GM21786 (cell line): ENCODE measurements around the gene HSFX3.

Source experiments
- ATAC-seq: cut with Tn5 transposase; IDR thresholded peaks from one replicate; pipeline ENCODE4 v1.9.1; 2021; ENCODE audit not compliant: unreplicated experiment

The HSFX3 gene

DNA sequence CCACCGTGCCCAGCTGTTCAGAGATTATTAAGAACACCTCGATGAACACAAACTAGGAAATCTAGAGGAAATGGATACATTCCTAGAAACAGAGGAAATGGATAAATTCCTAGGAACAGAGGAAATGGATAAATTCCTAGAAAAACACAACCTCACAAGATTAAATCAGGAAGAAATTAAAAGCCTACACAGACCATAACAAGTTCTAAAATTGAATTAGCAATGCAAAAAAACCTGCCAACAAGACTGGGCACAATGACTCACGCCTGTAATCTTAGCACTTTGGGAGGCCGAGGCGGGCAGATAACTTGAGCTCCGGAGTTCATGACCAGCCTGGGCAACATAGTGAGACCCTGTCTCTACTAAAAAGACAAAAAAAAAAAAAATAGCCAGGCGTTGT lies 31.5 kb downstream of the HSFX3 start:
- no peak for ATAC-seq

DNA sequence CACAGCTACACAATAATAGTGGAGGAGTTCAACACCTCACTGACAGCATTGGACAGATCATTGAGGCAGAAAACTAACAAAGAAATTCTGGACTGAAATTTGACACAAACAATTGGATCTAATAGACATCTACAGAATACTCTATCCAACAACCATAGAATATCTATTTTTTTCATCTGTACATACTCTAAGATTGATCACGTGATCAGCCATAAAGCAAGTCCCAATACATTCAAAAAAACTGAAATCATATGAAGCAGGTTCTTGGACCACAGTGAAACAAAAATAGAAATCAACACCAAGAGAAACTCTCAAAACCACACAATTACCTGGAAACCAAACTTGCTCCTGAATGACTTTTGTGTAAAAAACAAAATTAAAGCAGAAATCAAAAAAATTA lies 32.4 kb downstream of the HSFX3 start:
- no peak for ATAC-seq

DNA sequence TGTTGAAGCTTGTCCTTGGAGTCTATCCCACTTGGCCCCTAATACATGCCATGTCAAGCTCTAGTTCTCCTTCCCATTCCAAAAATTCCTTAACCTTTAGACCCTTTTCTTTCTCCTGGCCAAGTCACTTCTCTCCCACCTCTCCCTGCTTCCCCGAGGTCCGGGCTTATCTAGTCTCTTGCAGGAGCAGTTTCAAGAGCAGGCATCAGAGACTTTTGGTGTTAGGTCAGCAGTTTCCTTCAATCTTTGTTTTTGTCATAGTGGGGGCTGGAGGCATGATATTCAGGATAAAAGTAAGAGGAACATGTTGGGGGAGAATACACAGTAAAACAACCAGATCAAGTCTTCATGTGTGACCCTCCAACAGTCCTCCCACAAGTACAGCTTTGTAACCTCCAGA lies 33.1 kb downstream of the HSFX3 start:
- ATAC-seq = no peak

DNA sequence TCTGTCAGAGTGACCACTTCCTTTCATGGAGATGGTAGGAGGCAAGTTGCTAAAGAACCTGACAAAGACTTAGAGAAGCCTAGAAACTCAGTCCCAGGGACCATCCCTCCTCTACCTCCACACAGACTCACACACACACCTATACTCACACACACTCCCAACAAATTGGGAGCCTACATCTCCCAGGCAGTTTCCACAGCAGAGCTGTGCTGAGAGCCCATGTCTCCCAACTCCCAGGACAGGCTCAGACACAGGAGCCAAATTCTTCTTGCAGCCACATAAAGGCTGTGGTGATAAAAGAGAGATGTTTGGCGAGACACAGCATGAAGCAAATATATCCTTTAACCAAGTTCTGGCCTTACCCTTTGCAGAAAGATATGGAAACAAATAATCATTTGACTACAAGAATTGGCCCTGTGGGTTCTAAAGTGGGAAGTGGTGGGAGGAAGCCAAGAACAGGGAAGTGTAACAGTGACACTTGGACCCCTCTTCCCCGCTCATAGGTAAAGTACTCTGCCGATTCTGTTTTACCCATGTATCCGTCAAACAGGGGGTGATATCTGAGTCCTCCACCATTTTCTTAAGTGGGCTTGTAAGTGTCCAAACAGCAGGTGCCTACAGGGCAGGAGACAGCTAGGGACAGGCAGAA lies 33.6 kb downstream of the HSFX3 start:
- ATAC-seq = no peak

DNA sequence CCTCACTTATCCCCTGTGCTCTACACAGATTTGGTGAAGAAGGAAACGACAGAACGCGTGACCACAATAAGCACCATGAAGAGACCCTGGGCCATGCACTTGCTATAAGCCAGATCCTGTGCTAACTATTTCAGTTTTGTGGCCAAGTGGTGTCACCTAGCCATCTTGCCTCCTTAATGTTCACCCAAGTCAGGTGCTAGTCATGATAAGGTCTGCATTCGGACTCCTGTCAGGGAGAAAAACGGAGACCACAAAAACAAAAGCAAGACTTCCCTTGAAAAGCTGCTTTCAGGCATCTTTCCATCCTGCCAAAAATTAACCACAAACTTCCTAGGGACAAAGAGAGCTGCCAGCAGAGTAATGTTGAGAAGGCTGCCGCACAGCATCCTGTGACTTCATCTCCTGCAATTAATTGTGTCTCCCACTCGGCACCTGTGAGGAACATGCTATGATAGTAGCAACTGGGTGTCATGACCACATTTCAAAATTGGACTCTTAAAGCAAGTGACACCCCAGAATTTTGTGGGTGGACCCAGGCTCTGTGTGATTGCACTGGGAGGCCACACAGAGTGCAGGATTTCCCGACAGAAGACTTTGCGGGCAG lies 35.8 kb downstream of the HSFX3 start:
- ATAC-seq = no peak

DNA sequence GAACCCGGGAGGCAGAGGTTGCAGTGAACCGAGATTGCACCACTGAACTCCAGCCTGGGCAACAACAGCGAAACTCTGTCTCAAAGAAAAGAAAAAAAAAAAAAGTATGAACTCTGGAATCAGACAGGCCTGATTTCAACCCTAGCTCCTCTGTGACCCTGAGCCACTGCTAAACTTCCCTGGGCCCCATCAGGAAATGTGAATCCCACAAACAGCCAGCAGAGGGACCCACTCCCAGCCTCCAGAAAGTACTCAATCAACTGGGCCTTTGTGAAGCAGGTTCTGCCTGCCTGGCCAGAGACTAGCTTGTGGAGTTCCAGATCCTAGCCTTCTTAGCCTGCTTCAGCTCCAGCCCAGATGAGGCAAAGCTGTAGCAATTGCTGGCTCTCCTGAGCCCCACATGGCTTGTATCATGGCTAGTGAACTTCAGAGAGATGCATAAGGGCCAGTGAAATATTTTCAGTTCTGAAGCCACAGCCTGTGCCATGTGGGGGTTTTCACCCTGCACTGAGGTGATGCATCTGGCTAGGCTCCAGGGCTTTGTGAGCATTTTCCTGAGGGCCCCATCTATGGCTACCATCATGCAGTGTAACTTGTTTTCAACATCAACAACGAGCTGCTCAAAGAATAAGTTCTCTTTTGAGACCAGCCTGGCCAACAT lies 37.4 kb downstream of the HSFX3 start:
- peak; percentile 75 for ATAC-seq

DNA sequence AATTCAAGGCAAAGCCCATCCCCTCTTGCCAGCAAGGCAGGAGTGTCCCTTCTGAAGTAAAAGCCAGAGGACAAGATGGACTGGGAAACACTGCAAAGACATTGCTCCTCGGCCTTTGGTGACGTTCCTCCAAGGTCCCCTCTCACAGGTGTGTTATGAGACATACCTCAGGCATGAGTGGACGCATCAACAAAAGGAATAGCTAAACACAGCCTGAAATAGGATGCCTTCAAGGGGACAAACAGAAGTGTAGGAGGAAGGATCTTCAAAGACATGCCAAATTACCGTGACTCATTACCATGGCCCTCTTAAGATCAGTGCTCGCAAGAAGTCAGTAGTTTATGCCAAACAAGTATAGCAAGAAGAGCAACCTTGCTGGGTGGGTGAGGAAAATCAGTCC lies 38.6 kb downstream of the HSFX3 start:
- ATAC-seq = no peak

DNA sequence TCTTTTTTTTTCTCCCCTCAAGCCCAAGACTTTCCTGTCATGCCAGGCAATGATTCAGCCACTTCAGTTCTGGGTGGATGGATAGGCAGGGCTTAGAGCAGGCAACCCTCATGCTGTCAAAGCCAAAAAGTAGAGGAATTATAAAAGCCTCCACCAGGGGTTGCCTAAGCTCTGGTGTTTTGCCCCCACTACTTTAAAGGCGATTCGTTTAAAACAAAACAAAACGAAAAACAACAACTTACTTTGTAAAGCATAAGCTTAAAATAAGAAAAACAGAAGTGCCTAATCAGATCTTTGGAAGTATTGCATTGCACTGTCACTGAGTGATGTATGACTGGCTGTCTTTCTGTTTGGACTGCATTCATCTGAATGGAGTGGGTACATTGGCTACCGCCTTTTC lies 39.3 kb downstream of the HSFX3 start:
- ATAC-seq = no peak

DNA sequence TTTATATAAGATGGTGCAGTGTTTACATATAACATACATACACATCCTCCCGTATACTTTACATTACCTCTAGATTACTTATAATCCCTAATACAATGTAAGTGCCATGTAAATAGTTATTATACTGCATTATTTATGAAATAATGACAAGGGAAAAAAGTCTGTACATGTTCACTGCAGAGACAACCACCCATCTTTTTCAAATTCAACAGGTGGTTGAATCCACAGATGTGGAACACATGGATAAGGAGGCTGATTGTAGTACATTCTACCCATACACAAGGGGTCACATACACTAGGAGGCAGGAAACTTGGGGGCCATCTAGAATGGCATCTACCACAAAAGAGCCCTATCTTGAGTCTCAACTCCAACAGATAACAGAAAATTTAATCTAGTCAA lies 41.3 kb downstream of the HSFX3 start:
- ATAC-seq = no peak

DNA sequence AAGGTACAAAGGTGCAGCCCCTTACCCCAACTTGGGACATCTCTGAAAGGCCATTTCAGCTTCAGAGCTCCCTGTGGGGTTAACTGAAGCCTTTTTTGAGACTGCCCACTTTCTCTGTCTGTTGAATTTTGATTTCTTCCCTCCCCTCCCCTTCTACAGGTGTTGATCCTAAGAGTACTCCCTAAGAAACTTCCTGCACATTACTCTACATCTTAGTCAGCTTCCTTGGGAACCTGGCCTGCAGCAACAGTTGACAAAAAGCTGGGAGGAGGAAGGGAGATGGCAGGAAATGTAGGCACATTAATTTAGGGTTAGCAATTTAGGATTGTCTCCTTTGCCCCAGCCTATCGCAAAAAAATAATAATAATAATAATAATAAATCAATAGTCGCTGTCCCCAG lies 43.4 kb downstream of the HSFX3 start:
- no peak for ATAC-seq

DNA sequence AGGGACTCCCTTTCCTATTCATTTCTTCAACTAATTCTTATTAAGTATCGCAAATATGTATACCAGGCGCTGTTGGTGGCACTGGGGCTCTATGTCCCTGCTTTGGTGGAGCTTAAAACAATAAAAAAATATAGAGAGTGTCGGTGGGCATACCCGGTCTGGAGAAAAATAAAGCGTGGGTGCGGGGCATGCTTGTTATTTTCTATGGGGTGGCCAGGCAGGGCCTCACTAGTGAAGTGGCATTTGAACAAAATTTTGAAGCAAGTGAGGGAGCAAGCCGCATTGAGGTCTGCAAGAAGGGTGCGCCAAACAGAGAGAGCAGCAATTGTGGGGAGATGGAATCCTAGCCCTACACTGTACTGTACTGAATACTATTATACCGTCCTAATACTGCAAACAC lies 44.1 kb downstream of the HSFX3 start:
- ATAC-seq = no peak

DNA sequence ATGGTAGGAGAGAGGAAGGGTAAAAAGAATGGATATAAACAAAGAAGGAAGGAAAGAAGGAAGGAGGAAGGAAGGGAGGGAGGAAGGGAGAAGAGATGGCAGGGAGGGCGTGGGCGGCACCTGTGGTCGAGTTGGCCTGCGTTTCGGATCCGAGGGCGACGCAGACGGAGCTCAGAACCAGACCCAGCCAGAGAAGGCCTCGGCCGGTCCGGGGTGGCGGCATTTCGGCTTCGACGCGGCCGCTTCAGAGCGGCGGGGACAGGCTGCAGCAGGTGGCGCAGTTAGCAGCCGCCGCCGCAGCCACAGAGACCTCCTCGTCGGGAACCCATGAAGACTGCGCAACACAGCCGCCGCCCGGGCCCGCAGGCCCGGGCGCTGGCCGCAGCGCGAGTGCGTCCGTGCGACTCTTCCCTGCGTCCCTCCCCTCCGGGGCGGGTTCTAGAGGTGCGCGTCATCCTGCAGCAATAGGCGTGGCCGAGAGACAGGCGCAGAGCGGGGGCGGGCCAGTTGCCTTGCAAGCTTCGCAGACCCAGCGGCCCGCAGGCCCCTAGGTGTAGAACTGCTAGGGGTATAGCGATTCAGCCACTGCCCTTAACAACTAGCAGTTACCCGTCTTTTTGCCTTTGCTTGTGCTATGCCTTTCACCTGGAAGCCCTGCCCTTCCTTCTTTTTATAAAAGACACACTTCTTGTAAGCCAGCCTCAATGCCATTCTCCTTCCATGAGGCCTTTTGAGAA lies 44.6 kb downstream of the HSFX3 start, which contains the start of gene IDS:
Gene IDS (minus strand): TSS at position 392 of the 737 bp plus-strand sequence. CDS start 169 bp downstream, at position 223.
- peak; percentile 67 for ATAC-seq

DNA sequence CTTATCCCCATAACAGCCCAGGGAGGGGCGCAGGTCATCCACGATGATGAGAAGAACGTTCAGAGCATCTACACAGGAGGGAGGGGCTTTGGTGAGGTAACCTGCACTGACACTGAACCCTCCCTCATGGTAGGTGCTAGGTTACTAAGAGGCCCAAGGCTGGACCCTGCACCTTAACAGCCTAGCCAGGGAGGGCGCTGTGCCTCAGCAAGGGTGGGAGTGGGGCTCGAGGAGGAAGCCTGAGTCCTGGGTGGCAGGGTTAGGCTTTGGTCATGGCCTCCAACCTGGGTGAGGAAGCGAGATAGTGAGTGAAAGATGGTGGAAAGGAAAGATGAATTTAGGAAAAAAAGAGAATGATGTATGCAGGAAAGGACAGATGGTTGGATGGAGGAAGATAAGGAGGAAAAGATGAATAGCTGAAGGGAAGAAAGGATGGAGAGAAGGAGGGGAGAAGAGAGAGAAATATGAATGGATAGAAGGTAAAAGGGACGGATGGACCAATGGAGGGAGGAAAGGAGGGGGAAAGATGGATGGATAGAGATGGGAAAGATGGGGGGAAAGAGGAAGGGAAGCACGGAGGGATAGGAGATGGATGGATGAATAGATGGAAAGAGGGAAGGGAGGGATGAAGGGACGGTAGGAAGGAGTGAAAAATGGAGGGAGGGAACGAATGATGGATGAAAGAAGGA lies 45.4 kb downstream of the HSFX3 start:
- peak; percentile 46 for ATAC-seq

DNA sequence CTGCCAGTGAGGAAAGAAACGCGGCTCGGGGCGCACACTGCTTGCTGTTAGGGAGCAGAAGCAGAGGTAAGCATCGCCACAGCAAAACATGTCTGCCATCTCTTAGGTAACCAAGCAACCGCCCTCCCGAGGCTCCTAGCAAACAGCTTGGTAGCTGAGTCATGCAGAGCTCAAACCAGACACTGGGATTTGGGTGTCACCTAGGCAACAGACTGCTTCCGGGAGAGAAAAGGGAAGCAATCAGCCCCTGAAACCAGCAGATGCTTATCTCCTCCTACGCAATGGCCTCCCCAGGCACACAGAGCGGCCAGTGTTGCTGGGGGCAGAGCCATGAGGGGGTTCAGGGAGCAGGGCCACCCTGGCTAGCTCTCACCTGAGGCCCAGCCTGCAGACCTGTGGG lies 46.3 kb downstream of the HSFX3 start:
- ATAC-seq = peak; percentile 59

DNA sequence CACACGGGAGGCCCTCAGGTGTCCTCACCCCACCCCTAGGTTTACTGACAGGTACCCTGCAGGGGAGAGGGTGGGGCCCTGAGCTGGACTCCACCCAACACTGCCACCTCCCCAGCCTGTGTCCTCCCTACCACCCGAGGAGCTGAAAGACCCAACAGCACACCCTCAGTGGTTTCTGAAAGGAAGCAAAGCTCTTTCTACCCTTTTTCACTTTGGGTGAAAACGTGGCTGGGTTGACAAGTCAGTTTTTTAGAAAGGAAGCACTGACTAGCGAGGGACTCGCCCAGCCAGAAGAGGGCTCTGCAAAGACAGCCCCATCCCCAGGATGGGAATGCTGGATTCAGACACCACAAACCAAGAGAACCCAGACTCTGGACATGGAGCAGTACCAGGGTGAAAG lies 46.8 kb downstream of the HSFX3 start:
- peak; percentile 16 for ATAC-seq

DNA sequence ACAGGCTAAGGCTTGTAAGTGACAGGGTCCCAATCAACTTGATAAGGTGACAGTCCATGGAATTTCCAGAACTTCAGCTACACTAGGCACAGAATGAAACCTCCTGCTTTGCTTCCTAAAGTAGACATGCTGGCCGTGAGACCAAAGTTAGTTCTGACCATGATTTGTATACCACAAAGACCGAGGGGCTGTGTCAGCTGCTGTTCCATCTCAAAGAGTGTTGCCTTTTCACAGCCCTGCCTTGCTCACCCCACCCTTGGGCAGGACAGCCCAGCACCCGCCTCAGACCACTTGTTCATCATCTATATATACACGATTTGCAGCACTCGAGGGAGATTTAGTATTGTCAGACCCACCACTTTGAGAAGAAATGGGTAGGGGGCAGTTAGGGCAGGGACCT lies 50.0 kb downstream of the HSFX3 start:
- ATAC-seq = no peak

DNA sequence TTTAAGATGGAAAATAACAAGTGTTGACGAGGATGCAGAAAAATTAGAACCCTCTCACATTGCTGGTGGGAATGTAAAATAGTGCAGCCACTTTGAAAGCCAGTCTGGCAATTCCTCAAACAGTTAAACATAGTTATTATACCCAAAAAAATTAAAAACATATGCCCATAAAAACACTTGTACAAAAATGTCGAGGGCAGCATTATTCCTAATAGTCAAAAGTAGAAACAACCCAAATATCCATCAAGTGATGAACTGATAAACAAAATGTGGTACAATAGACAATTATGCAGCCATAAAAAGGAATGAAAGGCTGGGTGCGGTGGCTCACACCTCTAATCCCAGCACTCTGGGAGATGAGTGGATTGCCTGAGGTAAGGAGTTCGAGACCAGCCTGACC lies 51.0 kb downstream of the HSFX3 start:
- no peak for ATAC-seq
